GM21717 (cell line): ENCODE measurements around the gene LRRC8C.
"Not testable (repeated sequence)": the region's sequence is repeated elsewhere in the genome, so short reads cannot be mapped to it uniquely, and the experiment has no call there.

ENCODE experiments used
- ATAC-seq: cut with Tn5 transposase; IDR thresholded peaks from one replicate; pipeline ENCODE4 v1.9.1; 2021; ENCODE audit warnings: mild to moderate bottlenecking, moderate library complexity; ENCODE audit not compliant: unreplicated experiment

LRRC8C gene

GRCh38 chr1:89701746-89702241, 68.9 kb downstream of the LRRC8C start:
- ATAC-seq = no peak

GRCh38 chr1:89702520-89703045, 69.7 kb downstream of the LRRC8C start:
- no peak for ATAC-seq

GRCh38 chr1:89703469-89703868, 70.5 kb downstream of the LRRC8C start:
- ATAC-seq = no peak

DNA sequence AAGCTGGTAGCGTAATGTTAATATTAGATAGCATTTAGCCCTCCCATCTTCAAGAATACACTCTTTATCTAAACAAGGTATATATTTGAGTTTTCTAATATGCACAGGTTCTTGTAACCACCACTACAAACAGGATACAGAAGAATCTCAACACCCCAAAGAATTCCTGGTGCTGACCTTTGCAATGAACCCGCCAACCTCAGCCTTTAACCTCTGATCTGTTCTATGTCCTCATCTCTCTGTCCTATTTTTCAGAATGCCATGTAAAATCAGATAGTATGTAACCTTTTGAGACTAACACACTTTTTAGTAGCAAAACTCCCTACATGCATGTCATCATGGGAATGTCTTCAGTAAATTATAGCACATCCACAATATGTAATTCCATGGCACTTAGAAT, 71.1 kb downstream of the LRRC8C start:
- no peak for ATAC-seq

GRCh38 chr1:89704885-89705284, 72.0 kb downstream of the LRRC8C start:
- not testable (repeated sequence) for ATAC-seq

DNA sequence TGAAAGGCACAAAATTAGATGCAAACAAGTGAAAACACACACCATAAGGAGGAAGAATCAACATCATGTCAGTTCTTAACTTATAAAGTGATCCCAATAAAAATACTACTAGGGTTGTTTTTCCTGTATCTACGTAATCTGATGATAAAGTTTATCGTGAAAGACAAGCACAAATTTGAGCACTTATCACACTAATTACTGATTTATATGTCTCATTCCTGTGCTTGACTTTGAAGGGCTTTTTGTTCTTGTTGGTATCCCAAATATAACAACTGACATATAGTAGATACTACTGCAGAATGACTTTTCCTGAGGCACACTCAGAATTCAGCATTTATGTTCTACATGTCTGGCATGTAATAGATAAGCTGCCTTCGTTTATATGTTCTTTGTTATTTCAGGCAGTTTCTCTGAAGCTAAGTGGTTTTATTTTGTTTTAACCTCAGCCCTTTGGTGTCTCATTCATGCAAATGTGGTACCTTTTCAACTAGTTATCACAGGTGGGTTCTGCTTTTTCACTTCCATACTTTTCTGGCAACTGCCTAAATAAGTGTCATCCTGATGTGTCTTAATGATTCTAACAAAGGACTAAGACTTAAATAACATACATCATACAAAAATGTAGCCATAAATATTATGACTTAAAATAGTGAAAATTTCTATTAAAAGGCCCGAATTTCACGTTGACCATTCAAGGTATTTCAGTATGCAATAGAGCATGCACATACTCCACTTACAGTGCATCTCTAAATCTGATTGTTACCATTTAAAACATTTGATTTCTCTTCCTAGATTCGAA, 73.2 kb downstream of the LRRC8C start:
- ATAC-seq = peak; percentile 77

DNA sequence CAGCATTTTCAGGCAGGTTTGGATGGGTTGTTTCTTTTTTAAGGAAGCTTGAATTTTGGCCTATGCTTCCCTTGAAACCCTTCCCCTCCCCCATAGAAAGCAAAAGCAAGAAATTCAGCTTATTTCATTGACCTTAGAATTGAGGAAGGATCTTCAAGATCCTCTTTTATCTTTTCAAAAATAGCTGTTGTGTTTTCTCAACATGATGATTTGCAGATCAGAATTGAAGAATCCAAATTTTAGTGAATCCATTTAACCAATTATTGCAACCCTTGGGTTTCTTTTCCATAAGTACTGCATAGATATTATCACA, 73.7 kb downstream of the LRRC8C start:
- ATAC-seq = peak; percentile 38

DNA sequence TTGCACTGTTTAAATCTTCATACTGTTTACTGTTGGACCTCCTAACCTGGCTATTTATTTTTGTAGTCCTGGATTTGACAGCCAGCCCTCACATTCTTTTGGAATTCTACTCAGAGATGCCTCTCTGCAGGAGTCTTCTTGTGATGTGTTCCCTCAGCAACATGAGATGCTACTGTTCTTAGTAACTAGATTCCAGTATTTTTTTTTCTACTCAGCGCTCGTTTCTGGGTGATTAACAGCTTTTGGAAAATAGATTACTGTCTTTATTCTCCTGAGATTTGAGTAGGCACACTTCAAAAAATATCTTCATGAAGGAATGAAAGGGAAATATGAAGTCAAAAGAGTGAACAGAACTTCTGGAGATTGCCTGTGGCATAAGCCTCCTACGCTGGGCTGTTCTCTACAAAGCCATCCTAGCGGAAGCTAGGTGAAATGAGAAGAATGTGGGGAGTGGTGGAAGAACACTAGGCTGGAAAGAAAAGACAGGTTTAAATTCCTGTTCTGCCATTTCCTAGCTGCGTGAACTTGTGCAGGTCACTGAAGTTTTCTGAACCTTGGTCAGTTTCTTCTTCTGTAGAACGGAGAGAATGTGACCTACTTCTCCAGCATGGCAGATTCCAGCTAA, 75.9 kb downstream of the LRRC8C start:
- no peak for ATAC-seq

GRCh38 chr1:89710498-89711139, 77.7 kb downstream of the LRRC8C start:
- no peak for ATAC-seq

DNA sequence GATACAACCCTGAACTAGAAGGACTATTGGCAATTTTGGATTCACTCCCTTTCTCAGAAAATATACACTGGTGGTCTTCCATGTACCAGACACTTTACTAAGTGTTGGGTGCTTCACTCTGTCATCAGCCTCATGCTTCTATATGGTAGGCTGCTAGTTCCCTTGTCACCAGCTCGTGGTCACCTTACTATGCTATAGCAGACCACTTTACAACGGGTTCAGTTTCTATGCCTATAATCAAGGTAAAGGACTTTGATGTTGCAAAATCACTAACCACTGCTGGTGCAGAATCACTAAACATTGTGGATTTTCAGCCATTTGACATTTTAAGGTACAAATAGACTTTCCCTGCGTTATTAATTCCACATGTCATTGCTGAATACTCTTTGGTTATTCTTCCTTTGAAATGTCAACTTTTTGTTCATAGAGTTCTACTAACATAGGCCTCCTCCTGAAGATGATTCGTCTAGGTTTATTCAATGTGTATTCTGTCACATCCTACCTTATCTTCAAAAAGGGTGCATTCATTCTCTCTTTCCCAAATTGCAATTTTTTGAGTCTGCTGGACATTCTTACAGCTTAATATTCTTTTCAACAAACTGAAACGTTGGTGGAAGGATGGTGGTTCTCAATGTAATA, 78.3 kb downstream of the LRRC8C start:
- no peak for ATAC-seq

- ATAC-seq = no peak
These were observed 79.5 kb downstream of the LRRC8C start for GRCh38 chr1:89712420-89712819.

- ATAC-seq = no peak
These were observed 82.8 kb downstream of the LRRC8C start for GRCh38 chr1:89715677-89716076.

GRCh38 chr1:89719502-89720306, 86.8 kb downstream of the LRRC8C start:
- peak; percentile 88 for ATAC-seq

- ATAC-seq = no peak
These were observed 87.9 kb downstream of the LRRC8C start for GRCh38 chr1:89720839-89721238.

GRCh38 chr1:89721351-89721750, 88.4 kb downstream of the LRRC8C start:
- ATAC-seq = no peak

GRCh38 chr1:89723144-89723543, 90.2 kb downstream of the LRRC8C start:
- ATAC-seq = no peak

DNA sequence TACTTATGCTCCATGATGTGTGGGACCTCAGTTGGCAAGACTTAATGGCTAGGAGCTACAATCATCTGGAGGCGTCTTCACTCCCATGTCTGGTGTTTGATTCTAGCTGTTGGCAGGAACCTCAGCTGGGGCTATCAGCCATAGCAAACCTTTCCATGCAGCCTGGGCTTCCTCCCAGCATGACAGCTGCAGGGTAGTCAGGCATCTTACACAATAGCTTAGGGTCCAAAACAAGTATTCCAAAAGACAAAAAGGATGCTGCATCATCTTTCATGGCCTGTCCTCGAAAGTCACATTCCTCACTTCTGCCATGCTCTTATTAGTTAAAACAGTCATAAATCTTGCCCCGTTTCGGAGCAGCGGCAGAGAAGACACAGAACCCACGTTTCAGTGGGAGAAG, 90.9 kb downstream of the LRRC8C start:
- ATAC-seq = no peak

GRCh38 chr1:89724369-89725010, 91.6 kb downstream of the LRRC8C start:
- ATAC-seq = peak; percentile 75

- no peak for ATAC-seq
These were observed 92.1 kb downstream of the LRRC8C start for GRCh38 chr1:89725011-89725370.

DNA sequence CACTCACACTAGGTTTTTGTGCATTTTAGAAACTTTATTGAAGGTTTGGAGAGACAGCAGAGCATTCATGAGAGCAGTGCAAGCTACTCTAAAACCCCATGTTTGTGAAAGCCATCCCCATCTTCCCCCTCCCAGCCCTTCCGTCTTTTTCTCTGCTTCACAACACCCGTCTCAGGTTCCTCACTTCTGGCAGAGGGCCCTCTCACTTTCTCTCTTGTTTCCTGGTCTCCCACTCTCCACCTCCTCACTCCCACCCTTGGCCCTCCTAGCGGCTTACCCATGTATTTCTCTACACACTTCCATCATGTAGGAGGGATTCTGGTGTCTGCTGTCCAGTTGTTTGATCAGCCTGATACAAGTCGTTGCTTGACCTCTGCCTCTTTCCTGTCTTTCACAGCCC, 92.7 kb downstream of the LRRC8C start:
- no peak for ATAC-seq
